ENCODE results near the gene CETP. TPM values are rescaled to one million over a fixed set of nuclear protein-coding genes. Genes with fewer than 3 reads are reported as not detected.
A peak's percentile ranks its signal among the peaks of the same experiment; 100 is the strongest.

Gene CETP
- total and polyA plus RNA-seq, 9 of the 15 experiments (the other 6 are each of a cell fraction or from before 2014, with no cell fraction given), result 0.07 to 0.11 TPM; not detected in 7

DNA sequence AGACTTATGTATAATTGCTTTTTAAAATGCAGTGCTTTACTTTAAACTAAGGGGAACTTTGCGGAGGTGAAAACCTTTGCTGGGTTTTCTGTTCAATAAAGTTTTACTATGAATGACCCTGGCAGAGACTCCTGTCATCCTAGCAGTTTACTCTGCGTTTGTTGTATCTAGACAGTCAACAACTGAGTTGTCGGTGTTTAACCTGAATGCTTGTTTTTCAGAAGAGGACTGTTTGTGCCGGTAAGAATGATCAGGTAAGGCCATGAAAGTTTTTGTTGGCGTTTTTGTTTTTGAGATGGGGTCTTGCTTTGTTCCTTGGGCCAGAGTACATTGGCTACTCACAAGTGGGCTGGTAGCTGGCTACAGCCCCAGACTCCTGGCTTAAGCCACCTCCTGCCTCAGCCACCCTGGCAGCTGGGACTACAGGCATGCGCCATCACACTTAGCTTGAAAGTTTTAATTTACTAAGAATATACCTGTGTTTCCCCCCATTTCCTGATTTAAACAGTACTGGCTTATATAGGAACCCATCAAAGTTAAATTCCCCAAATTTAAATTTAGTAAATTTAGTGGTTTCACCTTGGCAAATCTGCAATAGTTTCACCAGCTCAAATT, 17.9 kb upstream of the CETP start:
- H3K27me3 ChIP-seq (ENCODE audit: control insufficient read depth in 2 of 2, insufficient read depth in 2 of 2, low read length in 2 of 2), result no peaks in the 10 kb centered on the region
- peaks cover 63% of the 10 kb centered on the region for H3K36me3 ChIP-seq (ENCODE audit: control insufficient read depth, insufficient read depth, low read length)
- no peaks in the 10 kb centered on the region for H3K9me1 ChIP-seq (ENCODE audit: control insufficient read depth, insufficient read depth, low read length)
- 90% methylated on average over 6 of the region's 6 CpGs for WGBS (ENCODE audit: insufficient coverage, low coverage, missing lambda C conversion rate)
- no peaks in the 10 kb centered on the region for H3K79me2 ChIP-seq (ENCODE audit: control insufficient read depth, insufficient read depth, low read length)
- CTCF ChIA-PET (ENCODE audit: low intra/inter-chr PET ratio), result no interaction called here
- DNase-seq (ENCODE audit: extremely low read depth in 1 of 4, low spot score in 3 of 4) (no peak), FAIRE-seq (no peak), ATAC-seq (no peak)
- H3K4me1 ChIP-seq (replicated peaks in 1 of 2; ENCODE audit: control insufficient read depth in 2 of 2, insufficient read depth in 2 of 2, low read length in 2 of 2), result no peaks in the 10 kb centered on the region
- no peak overlapping the region for H2AFZ ChIP-seq (ENCODE audit: low read depth, low read length)
- H3K9ac ChIP-seq (ENCODE audit: insufficient read depth in 1 of 2, low read depth in 2 of 2, low read length in 2 of 2), result no peak overlapping the region
- H3K4me2 ChIP-seq (ENCODE audit: insufficient read depth, low read length), result no peak overlapping the region
- H3K4me3 ChIP-seq, result no peak overlapping the region
- intact Hi-C loops (cut with micrococcal nuclease), result no loop called here
- H4K20me1 ChIP-seq (replicated peaks; ENCODE audit: control insufficient read depth, insufficient read depth, low read length), result peaks cover 6% of the 10 kb centered on the region; the same call in 1 of the 2 replicates
- H3K9me3 ChIP-seq (replicated peaks; ENCODE audit: control insufficient read depth, insufficient read depth, low read depth, low read length), result no peaks in the 10 kb centered on the region
- no peak overlapping the region for H3K27ac ChIP-seq (ENCODE audit: extremely low read depth, low read depth, low read length)
- in situ Hi-C loops (cut with MboI), result no loop called here
- POLR2A ChIA-PET, result interaction anchor here (1.3 to 8.4 kb wide), 3 partner anchors 11 to 18 kb away, joined by 3 to 102 read pairs (median 4); partner anchors contain the start of genes CETP and HERPUD1
- TSS peak; percentile 0 for BruUV-seq (replicated peaks)
- no peak for TF ChIP-seq DIDO1 (tag; IDR thresholded peaks at IDR 0.05; ENCODE audit: low read depth)
- no peak for TF ChIP-seq ZC3H11A (IDR thresholded peaks at IDR 0.05; ENCODE audit: low read depth, low read length)
- no peak for TF ChIP-seq RBM14 (IDR thresholded peaks at IDR 0.05; ENCODE audit: borderline replicate concordance, insufficient read depth, low read depth, low read length)
- TF ChIP-seq ASH1L (IDR thresholded peaks at IDR 0.05; ENCODE audit: borderline replicate concordance, low read depth, partially characterized antibody), result no peak
- TF ChIP-seq ELF1 (tag; IDR thresholded peaks at IDR 0.05), result no peak
- TF ChIP-seq BRF1 (IDR thresholded peaks at IDR 0.05; ENCODE audit: borderline replicate concordance, extremely low read depth, insufficient read length), result no peak
- no peak for TF ChIP-seq HSF4 (CRISPR knock-in tag; IDR thresholded peaks at IDR 0.05; ENCODE audit: borderline replicate concordance)
- TF ChIP-seq GABPA (tag; conservative IDR thresholded peaks at IDR 0.05; ENCODE audit: low read depth), result no peak
- no peak for TF ChIP-seq ZNF518B (CRISPR knock-in tag; IDR thresholded peaks at IDR 0.05)
- TF ChIP-seq BRCA1 (IDR thresholded peaks at IDR 0.05), result no peak
- no peak for TF ChIP-seq BRCA1 (CRISPR knock-in tag; IDR thresholded peaks at IDR 0.05)
- 0 out of 2 replicates have a peak, but pooled peaks have one; percentile 15 for TF ChIP-seq POLR2H (tag; IDR thresholded peaks at IDR 0.05; ENCODE audit: low read depth)

All from K562 (cell line).